ENCODE measurements around the gene FRMD7.

DNA sequence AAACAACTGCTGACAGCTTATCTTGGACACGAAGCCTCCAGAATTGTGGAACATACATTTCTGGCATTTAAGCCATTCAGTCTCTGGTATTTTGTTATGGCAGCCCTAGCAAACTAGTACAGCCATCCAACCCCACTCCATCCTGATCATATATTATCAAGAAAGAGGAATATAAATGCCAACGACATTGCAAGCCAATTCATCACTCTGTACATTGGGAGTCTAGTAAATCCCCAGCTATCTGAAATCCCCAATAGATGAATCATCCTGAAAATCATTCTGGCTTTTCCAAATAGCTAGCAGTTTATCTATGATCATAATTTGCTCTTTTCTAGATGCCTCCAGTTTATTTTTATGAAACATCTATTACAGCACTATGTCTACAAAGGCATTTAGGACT lies 41.1 kb downstream of the FRMD7 start:
- TF ChIP-seq, protein P1, sequence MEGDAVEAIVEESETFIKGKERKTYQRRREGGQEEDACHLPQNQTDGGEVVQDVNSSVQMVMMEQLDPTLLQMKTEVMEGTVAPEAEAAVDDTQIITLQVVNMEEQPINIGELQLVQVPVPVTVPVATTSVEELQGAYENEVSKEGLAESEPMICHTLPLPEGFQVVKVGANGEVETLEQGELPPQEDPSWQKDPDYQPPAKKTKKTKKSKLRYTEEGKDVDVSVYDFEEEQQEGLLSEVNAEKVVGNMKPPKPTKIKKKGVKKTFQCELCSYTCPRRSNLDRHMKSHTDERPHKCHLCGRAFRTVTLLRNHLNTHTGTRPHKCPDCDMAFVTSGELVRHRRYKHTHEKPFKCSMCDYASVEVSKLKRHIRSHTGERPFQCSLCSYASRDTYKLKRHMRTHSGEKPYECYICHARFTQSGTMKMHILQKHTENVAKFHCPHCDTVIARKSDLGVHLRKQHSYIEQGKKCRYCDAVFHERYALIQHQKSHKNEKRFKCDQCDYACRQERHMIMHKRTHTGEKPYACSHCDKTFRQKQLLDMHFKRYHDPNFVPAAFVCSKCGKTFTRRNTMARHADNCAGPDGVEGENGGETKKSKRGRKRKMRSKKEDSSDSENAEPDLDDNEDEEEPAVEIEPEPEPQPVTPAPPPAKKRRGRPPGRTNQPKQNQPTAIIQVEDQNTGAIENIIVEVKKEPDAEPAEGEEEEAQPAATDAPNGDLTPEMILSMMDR (IDR thresholded peaks at IDR 0.05; ENCODE audit: insufficient read depth, low read length, poor library complexity, severe bottlenecking), result no peak
- no peak for TF ChIP-seq EZH2phosphoT487 (conservative IDR thresholded peaks at IDR 0.05; ENCODE audit: low read length)
